Measurements from ENCODE around the gene ADNP.

ADNP gene

GRCh38 chr20:50932016-50932485 is 814 bp upstream of the ADNP start:
- no peak for DNase-seq (ENCODE audit: low read depth)

GRCh38 chr20:50930976-50931305 is 296 bp downstream of the ADNP start:
- no peak for DNase-seq (ENCODE audit: low read depth)

DNA sequence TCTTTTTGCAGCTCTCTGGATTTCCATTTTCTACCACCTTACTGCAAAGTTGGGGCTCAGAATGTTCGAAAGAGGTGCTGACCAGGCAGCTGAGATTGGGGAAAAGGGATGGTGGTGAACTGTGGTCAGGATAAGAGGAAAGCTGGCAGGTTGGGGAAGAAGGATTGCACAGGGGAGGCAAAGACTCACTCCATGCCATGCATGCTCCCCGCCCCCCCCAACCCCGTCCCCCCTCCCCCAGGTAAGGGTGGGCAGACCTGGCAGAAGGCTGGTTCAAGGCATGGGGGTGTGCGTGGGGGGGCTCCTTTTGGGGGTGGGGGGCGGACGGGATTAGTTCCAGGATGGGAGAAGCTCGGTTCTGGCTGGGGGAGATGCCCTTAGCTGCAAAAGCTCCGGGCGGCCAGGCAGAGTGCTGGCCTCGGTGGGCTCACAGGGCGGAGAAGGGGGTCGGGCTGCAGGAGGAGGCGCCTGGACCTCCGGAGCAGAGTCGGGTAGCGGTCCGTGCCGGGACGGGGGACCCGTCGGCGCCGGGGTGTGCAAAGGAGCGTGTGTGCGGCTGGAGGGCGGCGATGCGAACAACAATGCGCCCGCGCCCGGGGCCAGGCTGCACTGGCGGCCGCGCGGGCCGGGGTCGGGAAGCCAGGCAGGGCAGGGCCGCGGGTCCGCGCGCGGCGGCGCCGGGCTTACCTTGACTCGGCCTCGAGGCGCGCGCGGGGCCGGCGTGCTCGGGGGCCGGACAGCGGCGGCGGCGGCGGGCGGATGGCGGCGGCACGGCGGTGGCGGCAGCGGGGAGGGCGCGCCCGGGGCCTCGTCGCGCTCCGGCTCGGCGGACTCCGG is 880 bp downstream of the ADNP start:
- no peak for DNase-seq (ENCODE audit: low read depth)

GRCh38 chr20:50929299-50930138 is 1.7 kb downstream of the ADNP start:
- DNase-seq (ENCODE audit: low read depth) = peak; percentile 85

DNA sequence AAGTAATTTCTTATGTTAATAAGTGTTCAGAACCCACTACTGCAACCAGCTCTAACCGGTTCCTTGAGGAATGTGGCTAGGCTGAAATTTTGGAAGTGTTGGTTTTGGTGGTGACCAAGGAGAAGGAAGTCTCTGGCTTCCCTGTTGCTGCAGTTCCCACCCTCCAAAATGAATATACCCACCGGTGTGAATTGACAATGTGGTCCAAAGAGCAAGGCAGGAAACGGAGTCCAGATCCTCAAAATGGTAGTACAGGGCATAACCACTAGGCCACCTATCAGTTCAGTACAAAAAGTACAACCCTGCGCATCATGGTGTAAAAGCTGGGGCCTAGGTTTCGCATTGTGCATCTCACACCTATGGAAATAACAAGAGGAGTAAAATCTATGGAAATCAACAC is 2.8 kb downstream of the ADNP start:
- no peak for DNase-seq (ENCODE audit: low read depth)

- no peak for DNase-seq (ENCODE audit: low read depth)
These were observed 4.7 kb downstream of the ADNP start for GRCh38 chr20:50926530-50926929.

GRCh38 chr20:50924261-50924920 is 6.8 kb downstream of the ADNP start:
- no peak for DNase-seq (ENCODE audit: low read depth)

- no peak for DNase-seq (ENCODE audit: low read depth)
These were observed 9.3 kb downstream of the ADNP start for GRCh38 chr20:50921803-50922501.

DNA sequence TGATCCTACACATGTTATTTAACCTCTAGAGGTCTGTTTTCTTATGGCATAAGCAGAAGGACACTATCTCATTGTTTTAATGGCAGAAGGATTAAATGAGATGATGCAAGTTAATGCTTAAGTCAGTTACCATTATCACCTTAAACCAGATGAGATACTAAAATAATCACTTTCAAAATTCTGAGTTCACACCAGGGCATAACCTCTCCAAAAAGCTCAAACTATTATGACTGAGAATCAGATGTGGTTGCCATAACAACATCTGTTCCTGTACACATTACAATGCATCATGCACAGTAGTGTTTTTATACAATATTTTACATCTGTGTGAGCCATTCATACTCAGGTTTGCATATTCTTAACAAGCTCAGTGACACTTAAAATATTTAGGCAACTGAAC is 10.2 kb downstream of the ADNP start:
- no peak for DNase-seq (ENCODE audit: low read depth)

- no peak for DNase-seq (ENCODE audit: low read depth)
These were observed 11.7 kb downstream of the ADNP start for GRCh38 chr20:50919567-50919966.

GRCh38 chr20:50918403-50918802 is 12.8 kb downstream of the ADNP start:
- no peak for DNase-seq (ENCODE audit: low read depth)

- DNase-seq (ENCODE audit: low read depth) = no peak
These were observed 14.3 kb downstream of the ADNP start for GRCh38 chr20:50916934-50917333.

DNA sequence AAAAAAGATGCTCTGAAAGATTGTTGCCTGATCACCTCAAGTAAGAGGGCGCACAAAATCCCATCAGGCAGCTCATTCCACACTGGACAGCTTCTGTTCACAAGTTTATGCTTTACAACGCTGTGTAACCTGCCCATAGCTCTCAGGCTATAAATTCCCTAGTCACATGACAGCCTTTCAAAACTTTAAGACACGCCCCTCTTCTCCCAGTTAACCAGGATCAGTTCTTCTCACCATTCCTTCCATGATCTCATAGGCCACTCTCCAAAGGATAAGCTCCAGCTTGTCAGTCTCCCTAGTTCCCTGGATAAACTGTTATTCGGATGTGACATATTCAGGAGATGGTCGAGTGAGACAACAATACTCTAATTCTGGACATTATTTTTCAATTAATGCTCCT is 15.0 kb downstream of the ADNP start:
- no peak for DNase-seq (ENCODE audit: low read depth)

GRCh38 chr20:50915424-50915823 is 15.8 kb downstream of the ADNP start:
- DNase-seq (ENCODE audit: low read depth) = no peak

DNA sequence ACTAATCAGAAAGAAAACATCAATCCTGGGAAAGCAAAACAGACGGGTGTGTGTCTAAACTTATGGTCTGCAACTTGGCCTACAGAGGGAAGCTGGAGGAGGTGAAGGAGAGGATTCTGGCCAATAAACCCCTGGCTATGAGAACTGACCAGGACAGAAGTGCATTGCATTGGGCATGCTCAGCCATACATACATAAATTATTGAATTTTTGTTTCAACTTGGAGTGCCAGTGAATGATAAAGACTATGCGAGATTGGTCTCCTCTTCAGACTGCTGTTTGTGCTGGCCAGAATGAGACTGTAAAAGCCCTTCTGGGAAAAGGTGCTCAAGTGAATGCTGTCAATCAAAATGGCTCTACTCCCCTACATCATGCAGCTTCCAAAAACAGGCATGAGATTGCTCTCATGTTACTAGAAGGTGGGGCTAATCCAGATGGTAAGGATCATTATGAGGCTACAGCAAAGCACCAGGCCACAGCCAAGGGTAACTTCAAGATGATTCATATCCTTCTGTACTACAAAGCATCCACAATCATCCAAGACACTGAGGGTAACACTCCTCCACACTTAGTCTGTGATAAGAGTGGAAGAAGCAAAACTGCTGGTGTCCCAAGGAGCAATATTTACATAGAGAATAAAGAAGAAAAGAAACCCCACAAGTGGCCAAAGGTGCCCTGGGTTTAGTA is 17.4 kb downstream of the ADNP start:
- peak; percentile 48 for DNase-seq (ENCODE audit: low read depth)

DNA sequence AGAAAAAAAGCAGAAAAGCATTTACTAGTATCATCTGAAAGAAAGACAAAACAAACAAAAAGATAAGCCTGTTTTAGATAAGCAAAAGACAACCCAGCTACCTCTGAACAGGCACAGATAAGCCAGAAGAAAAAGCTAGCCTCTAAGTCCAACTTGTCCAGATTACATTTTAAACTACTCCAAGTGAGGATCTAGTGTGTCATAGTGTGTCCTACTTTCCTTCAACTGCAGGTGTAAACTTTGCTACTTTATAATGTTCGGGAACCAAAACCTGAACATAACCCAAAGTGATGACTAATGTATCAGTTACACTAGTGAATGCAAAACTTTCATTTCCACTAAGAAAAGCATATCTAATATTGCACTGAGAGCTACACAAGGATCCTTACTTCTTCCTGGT is 19.5 kb downstream of the ADNP start:
- DNase-seq (ENCODE audit: low read depth) = no peak

DNA sequence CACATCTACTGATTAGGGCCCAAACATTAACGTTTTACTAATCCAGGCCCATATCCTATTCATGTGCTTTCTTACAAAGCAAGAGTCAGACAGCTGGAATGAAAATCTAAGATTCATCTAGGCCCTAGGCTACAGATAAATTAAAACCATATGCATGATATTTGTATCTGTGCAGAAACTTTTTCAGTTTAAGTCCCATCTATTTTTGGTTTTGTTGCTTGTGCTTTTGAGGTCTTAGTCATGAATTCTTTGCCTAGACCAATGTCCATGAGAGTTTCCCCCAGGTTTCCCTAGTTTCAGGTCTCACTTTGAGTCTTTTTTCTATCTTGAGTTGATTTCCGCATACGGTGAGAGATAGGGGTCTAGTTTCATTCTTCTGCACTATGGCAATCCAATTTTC is 20.2 kb downstream of the ADNP start:
- peak; percentile 64 for DNase-seq (ENCODE audit: low read depth)

GRCh38 chr20:50909413-50909812 is 21.8 kb downstream of the ADNP start:
- DNase-seq (ENCODE audit: low read depth) = no peak

DNA sequence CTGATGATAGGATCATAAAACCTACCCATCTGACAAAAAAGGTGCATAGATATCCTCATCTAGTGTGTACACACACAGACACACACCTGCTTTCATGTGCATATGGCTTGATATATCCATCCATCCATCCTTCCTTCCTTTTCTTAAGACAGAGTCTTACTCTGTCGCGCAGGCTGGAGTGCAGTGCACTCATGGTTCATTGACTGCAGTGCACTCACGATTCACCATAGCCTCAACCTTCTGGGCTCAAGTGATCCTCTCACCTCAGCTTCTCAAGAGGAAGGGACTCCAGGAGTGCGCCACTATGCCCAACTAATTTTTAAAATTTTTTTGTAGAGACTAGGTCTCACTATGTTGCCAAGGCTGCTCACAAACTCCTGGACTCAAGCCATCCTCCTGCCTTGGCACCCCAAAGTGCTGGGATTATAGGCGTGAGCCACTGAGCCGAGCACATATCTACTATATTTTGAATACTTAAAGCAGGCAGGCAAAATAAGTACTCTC is 27.1 kb downstream of the ADNP start:
- DNase-seq (ENCODE audit: low read depth) = no peak

- no peak for DNase-seq (ENCODE audit: low read depth)
These were observed 27.7 kb downstream of the ADNP start for GRCh38 chr20:50903353-50904051.

DNA sequence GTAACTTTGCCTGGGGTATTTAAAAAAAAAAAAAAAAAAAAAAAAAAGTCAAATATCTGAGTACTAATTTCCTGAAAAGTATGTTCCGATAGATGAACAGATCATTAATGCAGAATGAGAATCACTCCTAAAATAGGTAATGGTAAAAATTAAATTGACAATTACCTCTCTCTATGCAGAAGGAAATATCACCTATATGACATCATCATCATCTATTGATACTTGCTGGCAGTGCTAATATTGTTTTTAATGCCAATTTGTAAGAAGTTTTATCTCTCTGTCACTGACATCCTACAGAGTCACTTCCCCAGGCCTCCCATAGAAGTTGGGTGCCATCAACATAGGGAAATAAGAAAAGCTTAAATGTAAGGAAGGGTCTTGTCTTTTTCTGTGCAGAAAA is 29.9 kb downstream of the ADNP start:
- DNase-seq (ENCODE audit: low read depth) = no peak

All from GM04504 (cell line).